ENCODE data around the gene GRM8.

DNA sequence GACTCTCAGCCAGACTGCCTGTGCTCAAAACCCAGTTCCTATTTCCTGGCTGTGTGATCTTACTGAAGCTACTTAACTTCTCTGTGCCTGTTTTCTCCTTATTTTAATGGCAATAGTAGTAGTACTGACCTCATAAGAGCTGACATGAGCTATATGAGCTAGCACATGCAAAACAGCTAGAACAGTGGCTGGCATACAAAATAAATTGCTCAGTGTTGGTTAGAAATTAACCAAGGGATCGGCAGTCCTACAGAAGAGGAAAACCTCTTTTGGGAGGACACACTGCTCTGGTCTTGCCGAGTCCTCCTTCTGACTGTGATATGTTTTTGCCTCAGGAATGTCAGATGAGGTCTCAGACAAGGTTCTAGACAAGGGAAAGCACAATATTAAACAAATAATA lies 322.6 kb downstream of the GRM8 start:
- TF ChIP-seq CTCF (IDR thresholded peaks at IDR 0.05; ENCODE audit: low read depth, low read length, poor library complexity, severe bottlenecking) (no peak), EZH2phosphoT487 (IDR thresholded peaks at IDR 0.05; ENCODE audit: borderline replicate concordance, low read length) (no peak)
